ENCODE measurements around the gene AKR1B1.

Gene AKR1B1

GRCh38 chr7:134407311-134407710, 51.6 kb downstream of the AKR1B1 start:
- DNase-seq, result no peak

GRCh38 chr7:134406431-134406830, 52.5 kb downstream of the AKR1B1 start:
- DNase-seq, result no peak

DNA sequence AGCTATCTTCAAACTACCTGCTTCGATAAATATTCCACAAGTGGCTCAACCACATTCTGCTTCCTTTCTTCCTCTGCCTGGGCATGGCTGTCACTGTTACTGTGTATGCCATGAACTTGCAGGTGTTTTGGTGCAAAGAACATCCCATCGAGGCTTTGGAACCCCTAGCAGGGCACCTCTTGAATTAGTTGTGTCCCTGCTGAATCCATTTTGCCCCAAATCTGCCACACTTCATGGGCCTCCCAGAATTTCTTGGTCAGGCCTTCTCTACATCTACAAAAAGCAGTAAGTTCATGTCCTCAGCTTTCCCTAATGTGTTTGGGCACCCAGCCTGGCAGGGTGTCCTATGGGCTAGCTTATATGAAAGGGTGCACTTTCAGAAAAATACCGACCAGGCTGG, 53.6 kb downstream of the AKR1B1 start:
- no peak for DNase-seq

DNA sequence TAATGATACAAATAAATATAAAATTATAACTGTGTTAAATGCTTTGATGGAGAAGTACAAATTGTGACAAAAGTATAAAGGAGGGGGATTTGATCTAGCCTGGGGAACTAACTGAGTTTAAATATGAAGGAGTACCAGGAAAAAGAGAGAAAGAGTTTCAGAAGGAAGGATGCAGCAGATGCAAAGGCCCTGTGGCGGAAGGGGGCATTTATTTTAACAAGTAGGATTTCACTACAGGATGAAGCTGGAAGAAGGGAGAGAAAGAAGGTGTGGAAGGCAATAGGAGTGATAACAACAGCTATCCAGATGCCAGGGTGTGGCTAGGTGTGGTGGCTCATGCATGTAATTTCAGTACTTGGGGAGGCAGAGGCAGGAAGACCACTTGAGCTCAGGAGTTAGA, 55.8 kb downstream of the AKR1B1 start:
- DNase-seq, result no peak

DNA sequence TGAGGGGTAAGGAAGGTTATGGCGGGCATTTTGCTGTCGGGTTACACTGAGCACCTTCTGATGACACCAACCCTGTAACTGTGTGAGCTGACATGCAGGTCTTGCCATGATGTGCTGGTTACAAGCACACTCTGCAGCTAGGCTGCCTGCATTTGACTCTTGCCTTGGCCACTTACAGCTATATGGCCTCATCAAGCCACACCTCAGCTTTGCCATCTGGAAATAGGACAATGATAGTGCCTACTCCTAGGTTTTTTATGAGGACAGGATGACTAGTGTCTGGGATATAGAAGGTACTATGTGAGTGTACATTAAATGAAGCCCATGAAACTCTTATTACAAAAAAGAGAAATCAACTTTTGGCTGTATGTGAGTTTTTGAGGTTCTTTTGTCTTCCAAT, 58.0 kb downstream of the AKR1B1 start:
- DNase-seq, result no peak

GRCh38 chr7:134396031-134396430, 62.9 kb downstream of the AKR1B1 start:
- no peak for DNase-seq

DNA sequence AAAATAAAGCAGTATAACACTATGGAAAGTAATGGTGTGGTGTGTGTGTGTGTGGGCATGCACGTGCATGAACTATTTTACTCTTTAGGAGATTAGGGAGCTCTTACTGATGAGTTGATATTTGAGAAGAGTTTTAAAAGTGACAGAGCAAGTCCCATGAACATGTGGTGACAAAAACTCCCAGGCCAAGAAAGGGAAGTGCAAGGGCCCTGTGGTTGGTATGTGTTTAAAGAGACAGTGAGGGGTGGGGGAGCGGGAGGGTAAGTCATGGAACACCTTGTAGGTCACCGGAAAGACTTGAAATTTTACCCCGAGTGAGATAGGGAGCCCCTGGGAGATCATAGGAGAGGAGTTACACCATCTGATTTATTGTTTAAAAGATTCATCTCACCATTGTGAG, 63.3 kb downstream of the AKR1B1 start:
- no peak for DNase-seq

DNA sequence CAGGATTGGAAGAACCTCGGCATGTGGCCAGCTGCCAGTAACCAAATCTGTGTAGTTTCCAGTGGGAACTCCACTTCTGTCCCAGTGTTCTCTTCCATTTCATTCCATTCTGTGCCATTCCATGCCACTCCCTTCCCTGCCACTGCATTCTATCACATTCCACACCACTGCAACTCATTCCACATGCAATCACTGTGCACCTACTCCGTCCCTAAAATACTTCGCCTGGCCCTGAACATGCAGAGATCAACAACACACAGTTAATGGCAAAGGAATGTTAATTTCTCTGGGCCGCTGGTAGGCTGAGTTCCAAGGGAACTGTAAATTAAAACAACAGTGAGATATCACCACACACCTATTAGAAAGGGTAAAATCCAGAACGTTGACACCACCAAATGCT, 64.8 kb downstream of the AKR1B1 start:
- DNase-seq, result no peak
